Measurements from ENCODE around the gene WNT7B.

DNA sequence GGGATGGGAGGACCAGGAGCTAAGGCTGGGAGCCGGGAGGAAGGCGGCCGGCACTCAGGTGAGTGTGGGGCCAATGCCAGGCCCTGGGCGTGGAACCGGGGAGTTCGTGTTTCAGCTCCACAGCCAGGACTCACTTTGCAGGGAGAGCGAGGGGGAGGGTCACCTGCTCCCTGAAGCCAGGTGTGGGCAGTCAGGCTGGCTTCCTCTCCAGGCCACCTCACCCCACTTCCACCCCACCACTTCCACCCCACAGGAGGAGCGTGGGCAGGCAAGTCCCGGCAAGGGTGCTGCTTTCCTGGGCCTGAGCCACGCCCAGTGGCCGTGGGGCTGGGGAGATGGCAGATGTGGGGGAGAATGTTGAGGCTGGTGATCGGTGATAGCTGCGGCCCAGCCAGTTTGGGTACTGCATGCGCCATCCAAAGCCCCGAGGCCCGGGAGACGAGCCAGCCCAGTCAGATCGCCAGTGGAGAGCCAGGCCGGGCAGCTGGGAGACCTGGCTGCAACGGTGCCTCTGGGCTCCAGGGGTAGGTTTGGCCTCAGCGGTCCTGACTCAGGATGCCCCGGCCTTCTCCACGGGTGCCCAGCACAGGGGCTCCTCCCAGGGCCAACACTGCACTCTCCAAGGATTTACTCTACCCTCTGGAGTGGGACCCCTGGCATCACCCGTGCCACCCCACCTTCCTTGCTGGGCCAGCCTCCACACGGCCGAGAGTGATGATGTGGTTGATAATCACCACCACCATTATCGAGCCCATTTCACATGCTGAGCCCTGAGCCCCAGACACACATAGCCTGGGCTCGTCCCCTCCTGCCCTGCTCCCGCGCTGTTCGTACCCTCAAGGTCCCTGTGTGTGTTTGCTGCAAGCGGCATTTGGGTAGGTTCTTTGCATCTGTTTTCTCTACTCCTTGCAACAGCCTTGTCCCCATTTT is 93.8 kb downstream of the WNT7B start:
- TF ChIP-seq, protein P1, sequence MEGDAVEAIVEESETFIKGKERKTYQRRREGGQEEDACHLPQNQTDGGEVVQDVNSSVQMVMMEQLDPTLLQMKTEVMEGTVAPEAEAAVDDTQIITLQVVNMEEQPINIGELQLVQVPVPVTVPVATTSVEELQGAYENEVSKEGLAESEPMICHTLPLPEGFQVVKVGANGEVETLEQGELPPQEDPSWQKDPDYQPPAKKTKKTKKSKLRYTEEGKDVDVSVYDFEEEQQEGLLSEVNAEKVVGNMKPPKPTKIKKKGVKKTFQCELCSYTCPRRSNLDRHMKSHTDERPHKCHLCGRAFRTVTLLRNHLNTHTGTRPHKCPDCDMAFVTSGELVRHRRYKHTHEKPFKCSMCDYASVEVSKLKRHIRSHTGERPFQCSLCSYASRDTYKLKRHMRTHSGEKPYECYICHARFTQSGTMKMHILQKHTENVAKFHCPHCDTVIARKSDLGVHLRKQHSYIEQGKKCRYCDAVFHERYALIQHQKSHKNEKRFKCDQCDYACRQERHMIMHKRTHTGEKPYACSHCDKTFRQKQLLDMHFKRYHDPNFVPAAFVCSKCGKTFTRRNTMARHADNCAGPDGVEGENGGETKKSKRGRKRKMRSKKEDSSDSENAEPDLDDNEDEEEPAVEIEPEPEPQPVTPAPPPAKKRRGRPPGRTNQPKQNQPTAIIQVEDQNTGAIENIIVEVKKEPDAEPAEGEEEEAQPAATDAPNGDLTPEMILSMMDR (IDR thresholded peaks at IDR 0.05): no peak
- no peak for TF ChIP-seq POLR2A (IDR thresholded peaks at IDR 0.05)
- no peak for TF ChIP-seq EP300 (IDR thresholded peaks at IDR 0.05)
- no peak for TF ChIP-seq POLR2AphosphoS5 (IDR thresholded peaks at IDR 0.05)
